ENCODE results near the gene SH2D4B.

- TF ChIP-seq CTCF (IDR thresholded peaks at IDR 0.05) (no peak), POLR2A (IDR thresholded peaks at IDR 0.05) (no peak)
Observed at GRCh38 chr10:80579849-80580637, 42.3 kb downstream of the SH2D4B start.
